Measurements from ENCODE around the gene ISL2.

ISL2 gene

DNA sequence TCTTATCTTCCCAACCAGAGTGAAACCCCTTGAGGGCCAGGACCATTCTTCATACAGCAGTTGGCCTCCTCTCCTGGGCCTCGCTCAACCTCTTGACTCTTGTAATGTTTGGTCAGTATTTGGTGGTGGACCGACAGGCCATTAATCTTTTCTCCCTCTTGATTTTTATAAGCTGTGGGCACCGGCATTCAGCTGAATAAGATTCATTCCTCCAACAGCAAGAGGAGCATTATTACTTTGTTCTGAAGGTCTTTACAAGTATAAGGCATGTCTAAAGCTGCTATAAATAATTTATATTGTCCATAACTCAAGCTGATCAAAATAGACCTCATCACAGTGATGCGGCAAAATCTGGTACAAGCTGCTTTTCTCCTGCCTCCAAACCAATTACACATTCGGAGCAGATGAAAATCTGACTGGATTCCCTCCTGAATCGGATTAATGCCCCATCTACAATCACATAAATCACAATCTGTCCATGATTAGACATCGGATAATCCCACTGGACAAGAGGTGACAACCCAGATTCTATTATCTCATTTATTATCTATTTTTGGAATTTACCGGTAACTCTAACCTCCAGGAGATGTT, 8.4 kb upstream of the ISL2 start:
- DNase-seq: no peak

DNA sequence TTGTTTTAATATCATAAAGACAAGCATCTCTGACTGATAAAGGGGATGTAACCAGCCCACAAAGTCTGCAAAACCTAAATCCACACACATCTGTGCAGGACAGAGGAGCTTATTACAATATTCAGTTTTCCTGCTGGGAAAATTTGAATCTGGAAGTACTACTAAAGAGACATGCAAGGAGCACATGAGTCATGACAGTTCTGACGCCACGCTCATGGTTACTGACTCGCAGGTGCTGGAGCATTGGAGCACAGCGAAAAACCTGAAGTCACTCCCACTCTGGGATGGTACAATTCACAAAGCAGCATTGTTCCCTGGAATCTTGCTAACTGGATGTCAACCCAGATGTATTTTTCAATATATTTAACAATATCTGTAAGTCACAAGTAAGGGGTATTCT, 7.6 kb upstream of the ISL2 start:
- DNase-seq: no peak

DNA sequence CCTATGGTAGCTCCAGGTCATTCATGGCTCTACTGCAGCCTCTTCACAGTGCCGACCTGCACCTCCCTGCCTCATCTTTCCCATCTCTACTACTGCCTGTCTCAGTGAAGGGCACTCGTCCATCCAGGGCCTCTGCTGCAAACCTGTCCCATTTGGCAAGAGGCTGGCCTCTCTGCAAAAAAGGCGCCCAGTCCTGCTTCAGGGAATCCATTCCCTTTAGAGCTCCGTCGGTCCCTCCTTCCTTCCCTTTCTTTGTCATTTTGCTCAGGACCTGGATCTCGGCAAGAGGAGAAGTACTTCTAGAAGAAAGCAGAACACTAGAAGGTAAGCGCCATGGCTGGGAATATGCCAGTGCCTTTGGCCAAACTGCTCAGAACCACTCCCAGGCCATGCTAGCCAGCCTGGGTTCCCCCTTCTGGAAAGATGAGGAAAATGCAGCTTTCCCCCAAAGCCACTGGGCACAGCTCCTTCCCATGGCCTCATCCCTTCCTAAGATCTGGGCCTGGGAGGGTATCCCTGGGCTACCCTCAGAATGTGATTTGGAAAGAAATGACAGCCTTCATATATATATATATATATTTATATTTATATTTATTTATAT, 6.4 kb upstream of the ISL2 start:
- no peak for DNase-seq

DNA sequence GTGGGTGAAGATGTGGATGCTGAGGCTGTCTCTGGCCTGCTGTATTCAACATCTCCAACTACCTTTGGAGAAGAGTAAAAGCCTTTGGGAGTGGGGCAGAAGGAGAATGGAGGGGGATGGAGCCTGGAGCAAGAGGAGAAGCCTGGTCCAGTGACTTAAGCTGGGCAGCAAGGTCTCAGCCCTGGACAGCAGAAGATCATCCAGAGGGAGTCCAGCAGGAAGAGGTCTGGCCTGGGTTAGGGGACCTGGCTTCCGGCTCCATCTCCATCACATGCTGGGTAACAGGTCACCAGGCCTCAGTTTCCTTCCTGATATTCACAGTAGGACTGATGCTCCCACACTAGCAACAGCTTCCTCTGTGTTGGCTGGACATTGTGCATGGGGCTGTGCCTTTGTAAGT, 3.8 kb upstream of the ISL2 start:
- no peak for DNase-seq

DNA sequence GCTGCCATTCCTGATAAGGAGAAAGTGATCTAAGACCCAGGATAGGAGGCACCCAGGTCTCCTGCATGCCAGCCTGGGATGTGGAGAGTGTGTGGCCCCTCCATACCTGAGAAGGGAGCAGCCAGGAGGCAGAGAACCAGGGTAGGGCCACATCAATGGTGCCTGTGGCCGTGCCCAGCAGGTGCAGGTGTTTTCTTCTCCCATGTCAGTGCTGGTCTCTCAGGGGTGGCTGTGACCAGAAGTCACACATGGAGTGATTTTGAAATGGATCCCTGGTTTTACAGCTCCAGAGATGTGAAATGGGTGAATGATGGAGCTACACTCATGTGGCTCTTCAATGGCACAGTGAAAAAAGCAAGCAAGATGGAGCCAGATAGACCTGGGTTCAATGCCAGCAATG, 3.3 kb upstream of the ISL2 start:
- DNase-seq: no peak

DNA sequence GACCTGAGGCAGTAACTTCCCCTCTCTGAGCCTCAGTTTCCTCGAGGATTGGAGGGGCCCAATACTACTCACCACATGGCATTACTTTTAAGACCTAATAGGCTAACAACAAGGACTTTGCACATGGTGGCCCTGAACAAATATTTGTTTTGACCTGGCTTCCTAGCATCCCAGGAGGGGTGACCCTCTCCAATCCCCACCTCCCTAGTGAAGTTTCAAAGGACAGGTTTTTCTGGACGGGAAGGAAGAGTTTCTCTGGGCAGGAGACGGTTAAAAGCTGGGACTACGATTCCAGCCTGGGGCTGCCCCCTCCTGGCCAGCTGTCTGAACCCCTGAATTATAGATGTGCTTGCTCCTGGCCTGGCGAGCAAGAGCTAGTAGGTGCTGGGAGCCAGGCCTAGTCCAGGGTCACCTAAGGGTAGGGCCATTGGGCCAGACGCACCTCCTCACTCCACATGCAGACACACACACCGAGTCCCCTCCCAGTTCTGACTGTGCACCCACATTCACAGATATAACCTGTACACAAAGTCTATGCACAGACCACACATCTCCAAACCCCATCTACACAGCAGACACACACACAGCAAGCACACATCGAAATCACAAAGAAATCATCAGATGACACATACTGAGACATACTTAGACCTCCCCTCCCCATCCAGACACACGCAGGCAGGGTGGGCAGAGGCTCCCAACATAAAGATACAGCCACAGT, 2.7 kb upstream of the ISL2 start:
- DNase-seq: no peak

DNA sequence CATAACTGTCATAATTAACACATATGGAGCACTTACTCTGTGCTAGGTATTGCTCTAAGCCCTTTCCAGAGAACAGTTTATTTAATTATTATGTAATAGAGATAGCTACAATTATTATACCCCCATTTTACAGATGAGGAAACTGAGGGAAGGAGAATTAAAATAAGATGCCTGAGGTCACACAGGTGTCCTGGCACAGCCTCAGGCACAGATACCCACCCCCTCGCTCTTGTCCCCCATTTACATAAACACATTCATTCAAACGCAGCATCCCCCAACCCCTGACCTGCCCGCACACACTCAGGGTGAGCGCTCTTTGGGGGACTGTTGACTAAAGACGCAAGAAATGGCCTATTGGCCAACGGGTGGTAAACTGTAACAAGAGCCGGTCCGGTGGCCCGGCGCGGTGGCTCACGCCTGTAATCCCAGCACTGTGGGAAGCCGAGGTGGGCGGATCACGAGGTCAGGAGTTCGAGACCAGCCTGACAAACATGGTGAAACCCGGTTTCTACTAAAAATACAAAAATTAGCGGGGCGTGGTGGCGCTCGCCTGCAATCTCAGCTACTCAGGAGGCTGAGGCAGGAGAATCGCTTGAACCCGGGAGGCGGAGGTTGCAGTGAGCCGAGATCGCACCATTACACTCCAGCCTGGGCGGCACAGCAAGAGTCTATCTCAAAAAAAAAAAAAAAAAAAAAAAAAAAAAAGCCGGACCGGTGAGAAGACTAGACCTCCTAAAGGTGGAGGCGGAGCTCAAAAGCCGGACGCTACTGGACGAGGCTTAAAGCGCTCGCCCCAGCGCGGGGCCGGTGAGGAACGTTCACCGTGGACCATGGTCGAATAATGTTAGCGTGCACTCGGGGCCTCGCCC, 1.9 kb upstream of the ISL2 start:
- no peak for DNase-seq

DNA sequence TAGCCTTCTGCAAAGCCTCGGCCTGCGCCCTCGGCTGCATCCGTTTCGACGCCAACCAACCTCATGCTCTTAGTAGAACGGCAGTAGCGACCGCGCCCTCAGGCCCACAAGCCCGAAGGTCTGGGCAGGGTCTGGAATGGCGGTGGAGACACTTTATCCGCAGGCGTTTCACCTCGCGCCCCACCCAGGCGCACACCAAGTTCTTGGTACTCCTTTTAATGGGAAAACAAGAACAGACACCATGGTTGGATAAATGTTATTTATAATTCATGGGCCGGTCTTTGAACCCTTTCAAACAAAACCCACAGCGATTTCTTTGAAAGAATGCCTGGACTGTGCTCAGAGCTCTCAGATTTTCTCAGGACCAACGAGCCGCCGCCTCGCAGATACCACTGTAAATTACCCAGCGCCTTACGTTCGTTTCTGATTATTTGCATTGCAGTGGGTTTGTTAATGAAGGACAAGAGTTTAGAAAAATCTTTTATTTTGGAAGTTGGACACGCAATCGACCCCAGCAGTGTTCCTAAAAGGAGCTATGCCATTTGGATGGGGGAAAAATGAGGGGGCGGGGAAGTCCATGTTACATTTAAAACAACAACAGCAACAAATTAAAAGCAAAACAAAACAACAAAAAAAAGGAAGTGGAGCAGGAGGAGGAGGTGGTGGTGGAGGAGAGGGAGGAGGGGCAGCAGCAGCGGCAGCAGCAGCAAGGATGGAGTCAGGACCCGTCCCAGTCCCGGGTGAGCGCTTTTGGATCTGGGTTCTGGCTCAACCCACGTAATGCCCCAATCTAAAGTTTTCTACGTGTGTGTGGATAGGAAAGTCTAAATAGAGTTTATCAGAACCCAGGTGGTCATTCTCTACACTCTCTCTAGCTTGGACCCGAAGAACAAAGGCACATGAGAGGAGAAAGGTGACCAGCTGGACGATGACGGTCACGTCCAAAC, 993 bp upstream of the ISL2 start:
- DNase-seq: no peak

DNA sequence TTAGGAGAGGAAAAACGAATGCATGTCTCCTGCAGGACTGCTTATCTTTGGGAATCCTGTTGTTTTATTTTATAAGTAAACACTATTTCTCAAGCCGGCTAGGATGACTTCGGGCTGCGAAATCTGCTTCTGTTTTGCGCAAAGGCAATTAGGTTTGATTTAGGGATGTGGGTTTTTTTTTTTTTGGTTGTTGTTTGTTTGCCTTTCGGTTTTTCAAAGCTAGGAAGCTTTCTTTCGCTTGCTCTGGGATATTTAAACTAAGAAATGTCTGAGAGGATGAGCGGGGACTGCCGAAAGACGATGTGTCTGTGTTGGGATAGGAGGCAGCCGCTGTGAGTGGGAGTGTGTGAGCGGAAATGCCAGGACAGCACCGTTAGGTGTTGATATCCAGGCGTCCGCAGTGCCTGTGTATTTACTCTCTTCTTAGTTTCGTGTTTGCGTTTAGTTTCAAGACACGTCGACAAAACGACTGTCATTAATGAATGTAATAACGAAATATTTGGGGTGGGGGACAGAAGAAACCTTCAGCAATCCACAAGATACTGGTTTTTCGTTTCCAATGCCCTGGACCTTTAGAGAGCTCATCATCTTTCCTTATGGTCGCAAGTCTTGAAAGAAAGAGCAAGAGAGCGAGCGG, 604 bp downstream of the ISL2 start:
- no peak for DNase-seq

DNA sequence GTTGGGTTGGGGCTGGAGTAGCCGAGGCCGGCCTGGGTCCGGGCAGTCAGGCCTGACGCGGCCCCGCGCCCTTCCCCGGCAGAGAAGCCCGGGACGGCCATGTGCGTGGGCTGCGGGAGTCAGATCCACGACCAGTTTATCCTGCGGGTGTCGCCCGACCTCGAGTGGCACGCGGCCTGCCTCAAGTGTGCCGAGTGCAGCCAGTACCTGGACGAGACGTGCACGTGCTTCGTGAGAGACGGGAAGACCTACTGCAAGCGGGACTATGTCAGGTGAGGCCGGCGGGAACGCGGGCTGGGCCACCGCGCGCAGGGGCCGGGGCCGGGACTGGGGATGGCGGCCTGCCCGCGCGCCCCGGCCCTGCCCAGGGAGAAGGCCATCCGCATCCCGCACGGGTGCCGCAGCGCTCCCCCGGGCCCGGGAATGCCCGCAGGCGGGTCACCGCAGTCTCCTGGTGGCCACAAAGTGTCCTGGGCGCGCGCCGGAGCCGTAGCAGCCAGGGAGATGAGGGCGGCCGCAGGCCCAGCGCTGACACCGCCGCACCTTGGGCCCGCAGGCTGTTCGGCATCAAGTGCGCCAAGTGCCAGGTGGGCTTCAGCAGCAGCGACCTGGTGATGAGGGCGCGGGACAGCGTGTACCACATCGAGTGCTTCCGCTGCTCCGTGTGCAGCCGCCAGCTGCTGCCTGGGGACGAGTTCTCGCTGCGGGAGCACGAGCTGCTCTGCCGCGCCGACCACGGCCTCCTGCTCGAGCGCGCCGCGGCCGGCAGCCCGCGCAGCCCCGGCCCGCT, 1.3 kb downstream of the ISL2 start:
- DNase-seq: no peak

DNA sequence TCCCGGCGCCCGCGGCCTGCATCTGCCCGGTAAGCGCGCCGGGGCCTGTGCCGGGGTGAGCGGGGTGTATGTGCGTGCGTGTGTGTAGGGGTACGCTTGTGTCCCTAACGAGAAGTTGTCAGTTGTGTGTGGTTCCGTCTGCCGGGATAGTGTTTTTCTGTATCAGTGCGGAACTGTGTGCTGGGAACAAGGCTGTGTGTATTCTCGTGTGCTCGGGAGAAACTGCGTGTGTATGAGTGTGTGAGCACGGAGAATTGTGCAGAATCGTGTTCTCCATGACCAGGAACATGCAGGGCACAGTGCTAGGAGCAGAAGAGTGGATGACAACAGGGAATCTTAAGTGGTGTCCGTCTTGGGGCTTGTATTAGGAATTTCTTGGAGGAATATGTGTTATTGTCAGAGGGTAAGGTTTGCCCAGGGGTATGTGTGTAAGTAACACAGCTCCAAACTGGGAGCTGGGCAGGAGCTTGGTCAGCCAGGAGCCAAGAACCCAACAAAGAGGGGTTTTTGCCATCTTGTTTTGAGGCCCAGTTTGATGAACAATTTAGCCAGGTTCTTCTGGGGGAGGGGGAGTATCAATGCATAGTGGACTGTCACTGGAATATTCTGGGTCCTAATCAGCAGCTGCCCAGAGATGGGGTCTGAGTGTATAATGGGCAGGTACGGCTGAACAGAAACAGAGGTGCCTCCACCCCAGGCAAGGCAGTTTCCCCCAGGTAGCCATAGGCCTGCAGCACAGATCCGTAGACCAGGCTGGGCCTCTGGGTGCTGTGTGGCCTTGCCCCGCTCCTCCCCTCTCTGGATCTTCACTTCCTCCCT, 2.1 kb downstream of the ISL2 start:
- DNase-seq: no peak

DNA sequence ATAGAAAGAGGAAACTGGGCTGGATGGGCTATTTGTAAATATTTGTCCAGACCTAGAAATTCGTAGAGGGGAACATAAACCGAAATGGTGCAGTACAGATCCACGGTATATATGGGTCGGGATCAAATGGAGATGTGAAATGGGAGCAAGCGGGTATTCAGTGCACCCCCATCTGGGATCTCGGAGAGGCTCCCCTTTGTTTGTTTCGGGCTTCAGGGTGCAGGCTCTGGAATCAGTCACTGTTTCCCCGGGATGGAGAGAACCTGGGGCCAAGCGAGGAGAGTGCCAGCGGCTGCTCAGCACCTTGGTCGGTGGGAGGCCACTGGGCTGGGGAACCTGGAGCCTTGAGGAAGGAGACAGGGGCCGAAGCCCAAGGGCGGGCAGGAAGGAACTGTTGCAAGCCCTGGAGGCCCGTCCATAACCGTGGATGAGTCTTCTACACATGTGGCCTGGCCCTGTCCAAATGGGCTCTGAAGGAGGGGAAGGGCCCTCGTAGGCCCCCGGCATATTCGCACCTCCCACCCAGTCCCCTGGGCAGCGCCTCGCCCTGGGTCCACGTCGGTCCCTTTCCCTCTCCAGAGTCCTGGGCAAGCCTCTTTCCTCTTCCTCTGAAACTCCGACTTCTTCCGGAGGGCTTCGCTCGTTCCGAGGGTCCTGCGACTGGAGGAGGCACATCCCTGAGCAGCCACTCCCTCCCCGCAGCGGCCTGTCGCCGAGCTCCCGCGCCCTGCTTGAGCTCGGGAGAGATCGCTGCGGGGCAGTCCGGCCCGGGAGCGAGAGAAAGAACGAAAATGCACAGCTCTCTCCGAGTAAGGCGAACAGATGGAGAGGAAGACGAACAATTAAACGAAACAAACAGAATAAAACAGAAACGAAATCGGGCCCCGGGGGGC, 3.0 kb downstream of the ISL2 start:
- DNase-seq: no peak

DNA sequence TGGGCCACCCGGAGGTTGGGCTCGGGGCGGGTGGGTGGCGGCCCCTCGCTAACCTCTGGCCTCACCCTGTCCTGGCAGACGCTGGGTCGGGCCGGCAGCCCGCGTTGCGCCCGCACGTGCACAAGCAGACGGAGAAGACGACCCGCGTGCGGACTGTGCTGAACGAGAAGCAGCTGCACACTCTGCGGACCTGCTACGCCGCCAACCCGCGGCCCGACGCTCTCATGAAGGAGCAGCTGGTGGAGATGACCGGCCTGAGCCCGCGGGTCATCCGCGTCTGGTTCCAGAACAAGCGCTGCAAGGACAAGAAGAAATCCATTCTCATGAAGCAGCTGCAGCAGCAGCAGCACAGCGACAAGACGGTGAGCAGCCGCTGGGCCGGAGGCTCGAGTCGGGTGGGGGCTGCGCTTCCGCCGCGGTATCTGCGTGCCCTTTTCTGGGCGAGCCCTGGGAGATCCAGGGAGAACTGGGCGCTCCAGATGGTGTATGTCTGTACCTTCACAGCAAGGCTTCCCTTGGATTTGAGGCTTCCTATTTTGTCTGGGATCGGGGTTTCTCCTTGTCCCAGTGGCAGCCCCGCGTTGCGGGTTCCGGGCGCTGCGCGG, 3.7 kb downstream of the ISL2 start:
- no peak for DNase-seq

DNA sequence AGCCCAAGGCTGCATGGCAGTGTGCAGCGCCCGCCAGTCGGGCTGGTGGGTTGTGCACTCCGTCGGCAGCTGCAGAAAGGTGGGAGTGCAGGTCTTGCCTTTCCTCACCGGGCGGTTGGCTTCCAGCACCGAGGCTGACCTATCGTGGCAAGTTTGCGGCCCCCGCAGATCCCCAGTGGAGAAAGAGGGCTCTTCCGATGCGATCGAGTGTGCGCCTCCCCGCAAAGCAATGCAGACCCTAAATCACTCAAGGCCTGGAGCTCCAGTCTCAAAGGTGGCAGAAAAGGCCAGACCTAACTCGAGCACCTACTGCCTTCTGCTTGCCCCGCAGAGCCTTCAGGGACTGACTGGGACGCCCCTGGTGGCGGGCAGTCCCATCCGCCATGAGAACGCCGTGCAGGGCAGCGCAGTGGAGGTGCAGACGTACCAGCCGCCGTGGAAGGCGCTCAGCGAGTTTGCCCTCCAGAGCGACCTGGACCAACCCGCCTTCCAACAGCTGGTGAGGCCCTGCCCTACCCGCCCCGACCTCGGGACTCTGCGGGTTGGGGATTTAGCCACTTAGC, 4.3 kb downstream of the ISL2 start:
- DNase-seq: no peak

DNA sequence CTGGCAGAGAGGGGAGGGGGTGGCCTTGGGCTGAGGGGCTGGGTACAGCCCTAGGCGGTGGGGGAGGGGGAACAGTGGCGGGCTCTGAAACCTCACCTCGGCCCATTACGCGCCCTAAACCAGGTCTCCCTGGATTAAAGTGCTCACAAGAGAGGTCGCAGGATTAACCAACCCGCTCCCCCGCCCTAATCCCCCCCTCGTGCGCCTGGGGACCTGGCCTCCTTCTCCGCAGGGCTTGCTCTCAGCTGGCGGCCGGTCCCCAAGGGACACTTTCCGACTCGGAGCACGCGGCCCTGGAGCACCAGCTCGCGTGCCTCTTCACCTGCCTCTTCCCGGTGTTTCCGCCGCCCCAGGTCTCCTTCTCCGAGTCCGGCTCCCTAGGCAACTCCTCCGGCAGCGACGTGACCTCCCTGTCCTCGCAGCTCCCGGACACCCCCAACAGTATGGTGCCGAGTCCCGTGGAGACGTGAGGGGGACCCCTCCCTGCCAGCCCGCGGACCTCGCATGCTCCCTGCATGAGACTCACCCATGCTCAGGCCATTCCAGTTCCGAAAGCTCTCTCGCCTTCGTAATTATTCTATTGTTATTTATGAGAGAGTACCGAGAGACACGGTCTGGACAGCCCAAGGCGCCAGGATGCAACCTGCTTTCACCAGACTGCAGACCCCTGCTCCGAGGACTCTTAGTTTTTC, 4.9 kb downstream of the ISL2 start:
- no peak for DNase-seq

DNA sequence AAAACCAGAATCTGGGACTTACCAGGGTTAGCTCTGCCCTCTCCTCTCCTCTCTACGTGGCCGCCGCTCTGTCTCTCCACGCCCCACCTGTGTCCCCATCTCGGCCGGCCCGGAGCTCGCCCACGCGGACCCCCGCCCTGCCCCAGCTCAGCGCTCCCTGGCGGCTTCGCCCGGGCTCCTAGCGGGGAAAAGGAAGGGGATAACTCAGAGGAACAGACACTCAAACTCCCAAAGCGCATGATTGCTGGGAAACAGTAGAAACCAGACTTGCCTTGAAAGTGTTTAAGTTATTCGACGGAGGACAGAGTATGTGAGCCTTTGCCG, 5.4 kb downstream of the ISL2 start:
- DNase-seq: no peak

DNA sequence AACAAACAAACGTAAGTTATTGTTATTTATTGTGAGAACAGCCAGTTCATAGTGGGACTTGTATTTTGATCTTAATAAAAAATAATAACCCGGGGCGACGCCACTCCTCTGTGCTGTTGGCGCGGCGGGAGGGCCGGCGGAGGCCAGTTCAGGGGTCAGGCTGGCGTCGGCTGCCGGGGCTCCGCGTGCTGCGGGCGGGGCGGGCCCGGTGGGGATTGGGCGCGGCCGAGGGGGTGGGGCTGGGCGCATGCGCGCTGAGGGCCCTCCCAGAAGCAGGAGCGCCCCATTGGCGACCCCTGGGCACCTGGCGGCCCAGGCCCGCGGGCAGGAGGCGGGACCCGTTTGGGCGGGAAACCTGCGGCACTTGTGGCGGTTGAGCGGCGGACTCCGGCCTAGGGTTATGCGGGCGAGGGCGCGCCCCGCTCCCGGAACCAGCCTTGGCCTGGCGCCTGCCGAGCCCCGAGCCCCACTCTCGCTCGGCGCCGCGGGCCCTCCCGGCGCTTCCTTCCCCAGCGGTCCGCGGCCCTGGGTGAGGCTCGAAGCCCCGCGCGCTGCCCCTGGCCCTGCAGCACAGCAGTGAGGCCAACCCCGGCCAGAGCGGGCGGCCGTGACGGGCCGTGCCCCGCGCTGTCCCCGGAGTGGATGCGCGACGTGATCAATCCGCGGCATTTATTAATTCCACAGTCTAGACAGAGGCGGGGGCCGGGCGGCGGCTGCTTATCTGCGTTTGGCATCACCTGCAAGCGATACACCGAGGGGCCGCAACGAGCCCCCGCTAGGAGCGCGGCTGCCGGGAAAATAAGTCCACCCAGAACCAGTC, 6.0 kb downstream of the ISL2 start:
- DNase-seq: no peak

All from NCI-H2081 treated with DMSO at 0.1 percent for 48 hours (cell line).